AG10803 (cell line): ENCODE measurements around the gene COL23A1.

Experiments
- DNase-seq: peaks from one replicate; pipeline ENCODE4 v3.0.0; 2010; ENCODE audit warnings: low read depth
- H3K4me3 ChIP-seq: 2 replicates; pipeline ENCODE4 v1.5.1; 2011; ENCODE audit warnings: mild to moderate bottlenecking, low read length, control low read depth
- CTCF ChIP-seq: conservative IDR thresholded peaks from 2 replicates; pipeline ENCODE4 v1.5.1; 2011; ENCODE audit warnings: mild to moderate bottlenecking, low read length, control low read depth, inconsistent platforms

Gene COL23A1

GRCh38 chr5:178425621-178426068, 164.5 kb downstream of the COL23A1 start:
- DNase-seq, result no peak
- no peak for TF ChIP-seq CTCF
- H3K4me3 ChIP-seq, result no peak overlapping the region

- DNase-seq, result no peak
- no peak for TF ChIP-seq CTCF
- H3K4me3 ChIP-seq, result no peak overlapping the region
These were observed 165.4 kb downstream of the COL23A1 start for GRCh38 chr5:178424810-178425177.

- no peak for TF ChIP-seq CTCF
- no peak overlapping the region for H3K4me3 ChIP-seq
- no peak for DNase-seq
These were observed 166.0 kb downstream of the COL23A1 start for GRCh38 chr5:178423901-178424809.

GRCh38 chr5:178423431-178423830, 166.8 kb downstream of the COL23A1 start:
- H3K4me3 ChIP-seq, result no peak overlapping the region
- no peak for TF ChIP-seq CTCF
- no peak for DNase-seq

DNA sequence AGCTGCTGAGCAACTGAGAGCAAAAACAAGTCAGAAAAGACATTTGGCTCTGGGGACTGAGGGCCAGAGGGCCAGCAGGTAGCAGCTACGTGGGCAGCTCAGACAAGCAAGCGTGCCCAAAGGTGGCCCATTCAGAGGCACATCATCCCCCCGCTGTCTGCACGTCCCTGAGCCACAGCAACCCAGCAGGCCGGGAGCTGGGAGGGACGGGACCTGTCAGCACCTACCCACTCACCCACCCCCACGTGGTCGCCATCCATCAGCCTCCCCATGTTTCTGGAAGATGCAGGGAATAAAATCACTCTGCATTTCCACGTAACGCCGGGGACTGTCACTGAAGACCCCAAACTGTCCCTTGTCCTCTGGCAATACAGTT, 167.8 kb downstream of the COL23A1 start:
- H3K4me3 ChIP-seq, result no peak overlapping the region
- TF ChIP-seq CTCF, result no peak

DNA sequence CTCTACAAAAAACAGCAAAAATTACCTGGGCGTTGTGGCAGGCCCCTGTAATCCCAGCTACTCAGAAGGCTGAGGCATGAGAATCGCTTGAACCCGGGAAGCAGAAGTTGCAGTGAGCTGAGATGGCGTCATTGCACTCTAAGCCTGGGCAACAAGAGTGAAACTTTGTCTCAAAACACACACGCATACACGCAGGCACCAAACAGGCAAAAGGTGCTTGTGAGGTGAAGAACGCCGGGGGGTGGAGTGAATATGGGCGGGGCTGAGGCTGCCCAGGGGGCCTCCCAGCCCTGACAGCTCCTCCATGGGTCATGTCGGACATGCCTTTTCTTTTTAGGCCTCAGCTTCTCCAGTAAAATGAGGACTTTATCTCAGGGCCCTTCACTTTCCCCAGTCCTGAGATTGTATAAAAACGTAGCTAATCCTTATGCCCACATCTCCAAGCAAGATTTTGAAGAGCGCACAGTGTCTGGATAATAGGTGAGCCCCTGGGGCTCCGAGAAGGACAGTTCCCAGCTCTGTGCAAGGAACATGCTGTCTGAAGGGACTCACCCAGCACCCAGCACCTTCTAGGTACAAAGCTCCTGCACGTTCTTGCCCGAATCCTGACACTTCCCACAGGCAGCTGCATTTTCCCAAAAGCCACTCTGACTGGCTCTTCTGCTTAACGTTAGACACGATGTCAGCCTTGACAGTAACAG, 168.3 kb downstream of the COL23A1 start:
- no peak for TF ChIP-seq CTCF
- no peak for DNase-seq

More for the DNA sequence above, 167.8 kb downstream of the COL23A1 start:
- no peak for DNase-seq

DNA sequence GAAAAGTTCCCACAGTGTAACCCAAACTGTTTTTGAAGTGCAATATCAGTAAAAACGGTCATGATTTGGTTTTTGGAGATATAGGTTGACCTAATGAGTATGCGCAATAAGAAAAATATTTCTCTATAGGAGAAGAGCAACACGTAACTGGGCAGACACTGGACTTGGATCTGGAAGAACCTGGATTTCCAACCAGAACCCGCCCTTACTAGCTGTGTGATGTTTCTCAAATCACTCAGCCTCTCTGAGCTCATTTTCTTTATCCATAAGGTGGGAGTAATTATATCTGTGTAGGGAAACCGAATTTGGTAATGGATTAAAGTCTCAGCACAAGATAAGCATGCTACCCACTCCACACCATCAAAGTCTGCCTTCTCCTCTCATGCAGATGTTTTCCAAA, 169.1 kb downstream of the COL23A1 start:
- no peak for DNase-seq
- H3K4me3 ChIP-seq, result no peak overlapping the region
- TF ChIP-seq CTCF, result no peak

More for the DNA sequence above, 168.3 kb downstream of the COL23A1 start:
- no peak overlapping the region for H3K4me3 ChIP-seq
